ELF-1 (cell line): ENCODE measurements around the gene FOXO3.
"Not testable (repeated sequence)": the region's sequence is repeated elsewhere in the genome, so short reads cannot be mapped to it uniquely, and the experiment has no call there.

ENCODE experiments used
- DNase-seq: peaks from one replicate; pipeline ENCODE4 v3.0.0-alpha.2; 2016; ENCODE audit warnings: low read depth, low spot score

The FOXO3 gene

DNA sequence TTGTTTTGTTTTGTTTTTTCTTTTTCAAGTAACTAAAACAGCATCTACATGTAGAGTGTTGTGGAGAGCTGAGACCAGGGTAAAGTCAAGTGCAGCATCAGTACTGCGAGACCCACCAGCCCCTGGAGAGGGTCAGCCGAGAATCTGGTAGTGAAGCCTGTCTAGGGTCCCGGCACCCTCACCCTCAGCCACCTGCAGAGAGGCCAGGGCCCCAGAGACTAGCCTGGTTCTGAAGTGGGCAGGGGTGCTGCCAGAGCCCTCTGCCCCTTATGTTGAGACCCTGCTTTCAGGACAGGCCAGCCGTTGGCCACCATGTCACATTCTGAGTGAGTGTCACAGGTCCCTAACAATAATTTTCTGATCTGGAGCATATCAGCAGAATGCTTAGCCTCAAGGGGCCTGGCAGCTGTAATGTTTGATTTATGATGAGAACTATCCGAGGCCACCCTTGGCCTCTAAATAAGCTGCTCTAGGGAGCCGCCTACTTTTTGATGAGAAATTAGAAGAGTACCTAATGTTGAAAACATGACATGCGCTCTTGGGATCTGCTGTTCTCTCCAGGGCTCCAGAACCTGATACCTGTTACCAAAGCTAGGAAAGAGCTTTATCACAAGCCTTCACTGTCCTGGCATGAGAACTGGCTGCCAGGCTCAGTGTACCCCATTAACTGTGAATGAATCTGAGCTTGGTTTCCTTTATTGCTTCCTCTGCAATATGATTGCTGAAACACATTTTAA is 121.8 kb downstream of the FOXO3 start:
- DNase-seq = not testable (repeated sequence)

DNA sequence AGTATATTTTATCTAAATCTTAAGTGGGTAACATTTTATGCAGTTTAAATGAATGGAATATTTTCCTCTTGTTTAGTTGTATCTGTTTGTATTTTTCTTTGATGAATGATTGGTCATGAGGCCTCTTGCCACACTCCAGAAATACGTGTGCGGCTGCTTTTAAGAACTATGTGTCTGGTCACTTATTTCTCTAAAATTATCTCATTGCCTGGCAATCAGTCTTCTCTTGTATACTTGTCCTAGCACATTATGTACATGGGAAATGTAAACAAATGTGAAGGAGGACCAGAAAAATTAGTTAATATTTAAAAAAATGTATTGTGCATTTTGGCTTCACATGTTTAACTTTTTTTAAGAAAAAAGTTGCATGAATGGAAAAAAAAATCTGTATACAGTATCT is 123.3 kb downstream of the FOXO3 start:
- not testable (repeated sequence) for DNase-seq

GRCh38 chr6:108684771-108685329 is 124.1 kb downstream of the FOXO3 start:
- peak; percentile 63 for DNase-seq

DNA sequence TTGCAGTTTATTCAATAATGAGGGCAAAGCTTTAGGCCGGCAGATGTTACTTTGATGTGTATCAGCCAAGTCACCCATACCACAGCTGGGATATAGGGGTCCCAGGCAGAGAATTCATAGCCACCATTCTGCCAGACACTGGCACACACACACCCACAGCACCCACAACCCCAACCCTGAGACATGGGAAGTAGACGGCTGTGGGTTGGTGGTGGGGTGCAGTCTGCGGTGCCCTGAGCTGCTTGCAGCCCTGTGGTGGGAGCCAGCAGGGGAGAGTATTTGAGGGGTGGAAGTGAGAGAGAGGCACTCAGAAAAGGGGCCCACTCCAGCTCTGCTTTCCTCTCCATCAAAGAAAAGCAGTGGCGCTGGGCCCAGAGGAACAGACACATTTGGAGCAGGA is 125.3 kb downstream of the FOXO3 start:
- no peak for DNase-seq

DNA sequence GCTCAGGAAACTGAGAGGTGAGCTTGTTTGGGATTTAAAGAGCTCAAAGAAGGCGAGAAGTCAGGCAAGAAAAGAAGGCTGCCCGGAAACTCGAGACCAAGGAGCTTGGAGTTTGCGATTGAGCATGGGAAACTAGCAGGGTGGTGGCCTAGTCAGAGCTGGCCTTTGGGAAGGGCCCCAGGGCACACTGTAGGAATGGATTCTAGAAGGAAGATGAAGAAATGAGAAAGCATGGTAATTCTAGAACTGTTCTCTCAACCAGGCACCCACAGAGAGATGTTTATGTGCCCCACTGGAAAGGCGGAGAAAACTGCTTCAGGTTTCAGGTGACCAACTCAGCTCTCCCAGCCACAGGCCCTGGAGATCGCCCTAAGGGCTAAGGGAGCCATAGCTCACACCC is 126.2 kb downstream of the FOXO3 start:
- DNase-seq = peak; percentile 15

GRCh38 chr6:108687921-108688320 is 127.2 kb downstream of the FOXO3 start:
- DNase-seq = no peak

DNA sequence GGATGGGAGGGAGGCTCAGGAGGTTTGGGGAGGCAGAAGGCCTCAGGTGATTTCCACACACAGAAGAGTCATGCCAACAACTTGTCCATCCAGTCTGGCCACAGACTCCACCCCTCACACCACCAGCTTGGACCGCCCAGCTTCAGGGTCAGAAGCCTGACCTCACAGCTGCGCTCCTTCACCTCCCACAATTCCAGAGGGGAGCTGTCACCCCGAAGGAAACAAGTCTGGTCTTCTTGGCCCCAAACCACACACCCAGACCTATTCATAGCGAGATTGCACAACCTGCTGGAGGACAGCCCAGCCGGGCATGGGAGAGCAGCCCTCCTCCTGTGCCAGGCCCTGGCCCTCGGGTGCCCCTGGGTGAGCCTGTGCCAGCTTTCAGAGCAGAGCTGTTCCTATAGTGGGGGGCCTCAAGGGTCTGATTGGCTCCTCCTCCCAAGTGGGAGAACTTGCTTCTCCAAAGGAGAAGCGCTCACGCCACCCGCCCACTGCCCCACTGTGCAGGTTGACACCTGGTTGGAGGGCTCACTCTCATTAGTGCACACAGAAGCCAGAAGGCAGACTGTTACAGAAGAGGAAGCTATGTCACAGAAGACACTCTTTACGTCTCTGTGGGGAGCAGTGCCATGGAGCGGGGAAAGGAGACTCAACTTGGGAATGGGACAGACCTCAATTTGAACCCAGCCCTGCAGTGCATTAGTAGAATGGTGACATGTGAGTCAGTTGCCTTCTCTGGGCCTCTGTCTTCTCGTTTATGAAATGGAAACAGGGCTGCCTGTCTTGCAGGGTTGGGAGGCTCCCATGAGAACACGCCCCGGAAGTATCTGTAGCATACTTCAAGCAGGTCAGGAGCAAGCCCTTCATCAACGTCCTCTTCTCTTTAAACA is 128.8 kb downstream of the FOXO3 start:
- peak; percentile 52 for DNase-seq

DNA sequence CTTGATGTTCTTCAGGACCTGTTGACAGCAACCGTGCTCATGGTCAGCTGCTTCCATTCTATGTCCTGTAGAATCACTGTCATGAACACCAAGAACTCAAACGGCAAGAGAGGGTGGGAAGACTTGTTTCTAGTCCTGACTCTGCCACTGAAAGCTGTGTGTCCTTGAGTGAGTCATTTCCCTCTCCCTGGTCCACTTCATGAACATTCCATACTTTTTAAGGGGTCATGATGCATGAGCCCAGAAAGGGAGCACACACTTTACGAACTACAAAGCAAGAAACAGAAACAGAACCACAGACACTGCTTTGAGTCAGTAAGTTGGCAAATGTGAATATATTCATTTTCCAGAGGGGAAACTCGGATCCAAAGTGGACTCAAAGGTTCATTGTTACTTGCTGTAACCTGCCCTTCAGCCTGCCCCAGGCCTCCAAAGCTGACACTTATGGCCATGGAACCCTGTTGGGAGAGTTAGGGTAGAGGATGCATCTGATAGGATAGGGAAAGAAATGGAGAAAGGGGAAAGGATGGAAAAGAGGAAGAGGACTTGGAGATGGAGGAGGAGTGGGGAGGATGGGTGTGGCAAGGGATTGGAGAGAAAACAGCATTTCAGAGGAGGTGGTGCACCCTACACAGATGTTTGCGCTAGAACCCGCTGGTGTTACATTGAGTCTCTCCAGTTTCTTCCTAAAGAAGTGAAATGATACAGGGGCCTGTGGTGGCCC is 129.8 kb downstream of the FOXO3 start:
- no peak for DNase-seq

GRCh38 chr6:108693430-108694154 is 132.9 kb downstream of the FOXO3 start:
- no peak for DNase-seq

DNA sequence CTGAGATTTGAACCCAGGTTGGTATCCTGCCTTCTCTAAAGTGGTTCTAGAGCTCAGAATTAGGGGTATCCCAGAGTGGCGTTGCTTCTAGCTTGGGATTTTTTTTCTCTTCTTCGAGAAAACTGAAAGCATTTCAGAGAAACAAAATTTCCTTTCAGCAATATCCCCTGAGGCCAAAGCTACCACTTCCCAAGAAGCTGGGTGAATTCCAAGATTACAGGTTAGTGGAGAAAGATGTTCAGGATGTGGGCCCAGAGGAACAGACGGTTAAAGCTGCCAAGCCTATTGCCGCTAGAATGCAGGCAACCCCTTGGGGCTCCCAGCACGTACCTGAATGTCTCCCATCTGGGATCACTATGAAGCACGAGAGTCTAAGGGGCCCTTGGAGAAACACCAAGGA is 134.1 kb downstream of the FOXO3 start:
- DNase-seq = no peak

DNA sequence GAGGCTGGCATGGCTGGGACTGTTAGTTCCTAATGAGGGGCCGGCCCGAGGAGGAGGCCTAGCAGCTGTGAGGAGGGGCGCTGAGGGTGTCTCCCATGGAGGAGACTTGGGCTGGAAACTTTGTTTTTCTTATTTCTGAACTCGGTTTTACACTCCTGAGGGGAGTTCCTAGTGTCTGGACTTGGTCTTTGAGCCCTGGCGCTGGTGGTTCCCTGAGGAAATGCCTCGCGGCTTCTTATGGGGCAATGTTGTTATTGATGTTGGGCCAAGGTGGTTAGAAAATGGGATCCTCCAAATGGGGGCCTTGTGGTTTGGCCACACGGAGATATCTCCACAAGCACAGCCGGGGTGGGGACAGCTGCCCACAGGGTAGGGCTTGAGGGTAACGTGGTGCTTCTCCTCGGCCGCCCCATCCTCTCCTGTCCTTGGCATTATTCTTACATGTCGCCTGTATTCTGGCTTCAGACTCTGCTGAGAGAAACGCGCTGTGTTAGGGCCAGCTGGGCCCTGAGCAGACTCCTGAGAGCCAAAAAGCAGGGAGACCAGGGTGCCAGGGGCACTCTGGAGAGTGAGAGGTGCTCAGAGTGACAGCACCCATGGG is 136.9 kb downstream of the FOXO3 start:
- DNase-seq = no peak

DNA sequence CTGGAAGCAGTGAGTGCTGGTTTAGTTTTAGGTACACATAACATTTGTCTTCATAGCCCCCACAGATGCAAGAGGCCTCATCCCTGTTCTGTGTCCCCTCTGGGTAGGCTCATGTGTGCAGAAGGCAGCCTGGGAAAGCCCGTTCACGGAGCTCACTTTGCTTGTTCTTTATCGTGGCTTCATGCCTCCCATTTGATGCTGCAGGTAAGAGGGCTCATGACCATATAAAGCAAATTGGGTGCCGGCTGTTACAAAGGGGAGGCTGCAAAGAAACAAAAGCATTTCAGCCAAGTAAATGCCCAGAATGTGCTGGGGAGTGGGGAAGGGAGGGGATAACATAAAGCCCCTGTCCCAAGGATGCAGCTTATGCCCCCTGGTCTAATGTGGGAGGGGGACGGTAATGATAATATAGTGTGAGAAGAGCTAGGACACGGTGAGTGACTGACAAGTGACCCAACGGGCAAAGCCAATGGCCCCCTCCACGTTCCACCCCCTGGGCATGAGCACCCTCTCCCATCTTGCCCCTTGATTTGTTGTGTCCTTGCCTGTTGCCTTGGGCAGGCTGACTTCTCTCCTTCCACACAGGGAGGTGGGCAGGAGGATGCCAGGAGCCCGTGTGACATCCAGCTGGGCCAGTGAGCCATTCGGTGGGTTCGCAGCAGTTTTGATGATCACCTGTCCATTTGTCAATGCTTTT is 138.0 kb downstream of the FOXO3 start:
- DNase-seq = no peak

GRCh38 chr6:108699290-108700041 is 138.7 kb downstream of the FOXO3 start:
- peak; percentile 34 for DNase-seq

GRCh38 chr6:108702106-108702851 is 141.6 kb downstream of the FOXO3 start:
- DNase-seq = no peak

- DNase-seq = no peak
Measured at GRCh38 chr6:108706649-108707048, 145.9 kb downstream of the FOXO3 start.

- DNase-seq = no peak
Measured at GRCh38 chr6:108707328-108707976, 146.7 kb downstream of the FOXO3 start.

- DNase-seq = no peak
Measured at GRCh38 chr6:108710030-108710429, 149.3 kb downstream of the FOXO3 start.

DNA sequence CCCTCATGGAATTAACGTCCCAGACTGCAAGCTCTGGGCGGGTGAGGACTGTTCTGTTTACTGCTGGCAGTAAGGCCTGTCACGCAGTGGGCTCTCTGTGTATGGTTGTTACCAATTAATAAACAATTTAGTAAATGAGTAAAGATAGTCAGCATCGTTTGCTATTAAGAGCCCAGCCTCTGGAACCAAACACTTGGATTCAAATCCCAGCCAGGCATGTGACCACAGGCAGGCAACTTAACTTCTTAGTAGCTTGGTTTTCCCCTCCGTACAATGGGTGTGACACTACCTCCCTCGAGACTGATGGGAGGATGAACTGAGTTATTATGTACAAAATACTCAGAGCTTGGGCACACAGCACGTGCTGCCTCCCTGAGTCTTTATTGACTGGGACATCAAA is 149.8 kb downstream of the FOXO3 start:
- no peak for DNase-seq
